Activated naive CD4-positive, alpha-beta T cell treated with anti-CD3 and anti-CD28 coated beads for 36 hours (primary cell): ENCODE measurements around the gene KCNF1. TPM values are rescaled to one million over a fixed set of nuclear protein-coding genes. Genes with fewer than 3 reads are reported as not detected.

ENCODE experiments used
- CTCF ChIA-PET: fragments of 350-600 bp; sonication (Branson Sonifier 250); formaldehyde crosslinking; loops from one replicate; lab custom pipeline; 2021; ENCODE audit warnings: antibody characterized with exemption; lab: Charles Lee
- DNase-seq: peaks from one replicate; pipeline ENCODE4 v3.0.0-alpha.2; 2020
- H3K27ac Mint-ChIP-seq: one replicate; pipeline ENCODE4 v1.8.0; 2021; ENCODE audit warnings: mild to moderate bottlenecking, mixed read lengths
- H3K27me3 Mint-ChIP-seq: one replicate; pipeline ENCODE4 v1.8.0; 2021; ENCODE audit warnings: low read depth, mixed read lengths
- H3K36me3 Mint-ChIP-seq: one replicate; pipeline ENCODE4 v1.8.0; 2021; ENCODE audit warnings: low read depth, mixed read lengths
- H3K4me1 Mint-ChIP-seq: one replicate; pipeline ENCODE4 v1.8.0; 2021; ENCODE audit warnings: low read depth, mixed read lengths
- H3K4me3 Mint-ChIP-seq: one replicate; pipeline ENCODE4 v1.8.0; 2021; ENCODE audit warnings: mild to moderate bottlenecking, moderate library complexity, mixed read lengths
- H3K9me3 Mint-ChIP-seq: one replicate; pipeline ENCODE4 v1.8.0; 2021; ENCODE audit warnings: mixed read lengths
- intact Hi-C: fragments of 100-400 bp; cut with micrococcal nuclease; formaldehyde crosslinking; loops from one replicate; pipeline ENCODE4 v1.15.1; 2023
- total RNA-seq, 2 experiments: library from RNA; stranded (reverse); gene quantifications; one replicate each; pipeline ENCODE4 v1.2.3, GENCODE V29; 2021

Gene KCNF1
- total RNA-seq, 2 experiments from 2014 or later = not detected

GRCh38 chr2:10917927-10918326 is 6.2 kb downstream of the KCNF1 start:
- no peaks in the 10 kb centered on the region for H3K9me3 Mint-ChIP-seq
- H3K4me1 Mint-ChIP-seq = peaks cover 4% of the 10 kb centered on the region
- H3K27me3 Mint-ChIP-seq = peaks cover 18% of the 10 kb centered on the region
- intact Hi-C loops = no loop called here
- H3K27ac Mint-ChIP-seq = no peak overlapping the region
- H3K4me3 Mint-ChIP-seq = no peak overlapping the region
- no peaks in the 10 kb centered on the region for H3K36me3 Mint-ChIP-seq
- CTCF ChIA-PET = no interaction called here
- no peak for DNase-seq

- Mint-ChIP-seq H3K9me3 (no peaks in the 10 kb centered on the region), H3K36me3 (no peaks in the 10 kb centered on the region), H3K27ac (no peak overlapping the region), H3K27me3 (peaks cover 12% of the 10 kb centered on the region), H3K4me3 (no peak overlapping the region), H3K4me1 (peaks cover 3% of the 10 kb centered on the region)
- DNase-seq = no peak
- CTCF ChIA-PET = no interaction called here
- intact Hi-C loops = no loop called here
Measured at GRCh38 chr2:10918661-10919409, 7.1 kb downstream of the KCNF1 start.

GRCh38 chr2:10919410-10919770 is 7.7 kb downstream of the KCNF1 start:
- no peak overlapping the region for H3K4me3 Mint-ChIP-seq
- peaks cover 8% of the 10 kb centered on the region for H3K27me3 Mint-ChIP-seq
- no peaks in the 10 kb centered on the region for H3K36me3 Mint-ChIP-seq
- H3K27ac Mint-ChIP-seq = no peak overlapping the region
- intact Hi-C loops = no loop called here
- DNase-seq = no peak
- H3K9me3 Mint-ChIP-seq = no peaks in the 10 kb centered on the region
- H3K4me1 Mint-ChIP-seq = peaks cover 3% of the 10 kb centered on the region
- CTCF ChIA-PET = no interaction called here

- intact Hi-C loops = no loop called here
- Mint-ChIP-seq H3K36me3 (no peaks in the 10 kb centered on the region), H3K27me3 (peaks cover 2% of the 10 kb centered on the region), H3K27ac (no peak overlapping the region), H3K4me1 (peaks cover 3% of the 10 kb centered on the region), H3K9me3 (no peaks in the 10 kb centered on the region), H3K4me3 (no peak overlapping the region)
- DNase-seq = no peak
- CTCF ChIA-PET = no interaction called here
Measured at GRCh38 chr2:10919771-10920621, 8.3 kb downstream of the KCNF1 start.

- no peak overlapping the region for H3K4me3 Mint-ChIP-seq
Measured at GRCh38 chr2:10920764-10921388, 9.1 kb downstream of the KCNF1 start.

GRCh38 chr2:10921525-10921924 is 9.8 kb downstream of the KCNF1 start:
- no peaks in the 10 kb centered on the region for H3K9me3 Mint-ChIP-seq
- H3K36me3 Mint-ChIP-seq = no peaks in the 10 kb centered on the region
- no peak overlapping the region for H3K27ac Mint-ChIP-seq
- CTCF ChIA-PET = interaction anchor here (1.3 kb wide), 1 partner anchor 89 kb away, joined by 3 read pairs; no protein-coding TSS in a partner anchor
- H3K4me1 Mint-ChIP-seq = peaks cover 3% of the 10 kb centered on the region
- intact Hi-C loops = no loop called here
- H3K4me3 Mint-ChIP-seq = no peak overlapping the region
- no peak for DNase-seq
- H3K27me3 Mint-ChIP-seq = no peaks in the 10 kb centered on the region

More at GRCh38 chr2:10920764-10921388, 9.1 kb downstream of the KCNF1 start:
- no peak for DNase-seq
- H3K4me1 Mint-ChIP-seq = peaks cover 3% of the 10 kb centered on the region
- intact Hi-C loops = no loop called here
- H3K9me3 Mint-ChIP-seq = no peaks in the 10 kb centered on the region
- no peak overlapping the region for H3K27ac Mint-ChIP-seq
- CTCF ChIA-PET = no interaction called here
- H3K27me3 Mint-ChIP-seq = no peaks in the 10 kb centered on the region
- H3K36me3 Mint-ChIP-seq = no peaks in the 10 kb centered on the region

GRCh38 chr2:10922307-10923007 is 10.7 kb downstream of the KCNF1 start:
- Mint-ChIP-seq H3K27ac (no peak overlapping the region), H3K27me3 (no peaks in the 10 kb centered on the region), H3K4me1 (peaks cover 3% of the 10 kb centered on the region), H3K36me3 (no peaks in the 10 kb centered on the region), H3K9me3 (no peaks in the 10 kb centered on the region), H3K4me3 (no peak overlapping the region)
- no peak for DNase-seq
- intact Hi-C loops = no loop called here
- CTCF ChIA-PET = interaction anchor here (1.3 kb wide), 1 partner anchor 90 kb away, joined by 3 read pairs; no protein-coding TSS in a partner anchor

- Mint-ChIP-seq H3K4me3 (no peak overlapping the region), H3K36me3 (no peaks in the 10 kb centered on the region), H3K27ac (no peak overlapping the region), H3K9me3 (no peaks in the 10 kb centered on the region), H3K27me3 (no peaks in the 10 kb centered on the region), H3K4me1 (peaks cover 3% of the 10 kb centered on the region)
- intact Hi-C loops = no loop called here
- CTCF ChIA-PET = interaction anchor here (1.3 kb wide), 1 partner anchor 91 kb away, joined by 3 read pairs; no protein-coding TSS in a partner anchor
- DNase-seq = no peak
Measured at GRCh38 chr2:10923008-10923375, 11.3 kb downstream of the KCNF1 start.

- Mint-ChIP-seq H3K9me3 (no peaks in the 10 kb centered on the region), H3K27ac (no peak overlapping the region), H3K36me3 (no peaks in the 10 kb centered on the region), H3K4me3 (no peak overlapping the region), H3K4me1 (peaks cover 3% of the 10 kb centered on the region), H3K27me3 (no peaks in the 10 kb centered on the region)
- CTCF ChIA-PET = no interaction called here
- intact Hi-C loops = no loop called here
- no peak for DNase-seq
Measured at GRCh38 chr2:10923965-10924364, 12.2 kb downstream of the KCNF1 start.

GRCh38 chr2:10924441-10924840 is 12.7 kb downstream of the KCNF1 start:
- no peak for DNase-seq
- Mint-ChIP-seq H3K4me1 (peaks cover 3% of the 10 kb centered on the region), H3K27ac (no peak overlapping the region), H3K4me3 (no peak overlapping the region), H3K9me3 (no peaks in the 10 kb centered on the region), H3K27me3 (no peaks in the 10 kb centered on the region), H3K36me3 (no peaks in the 10 kb centered on the region)
- intact Hi-C loops = no loop called here
- CTCF ChIA-PET = no interaction called here

- Mint-ChIP-seq H3K9me3 (no peaks in the 10 kb centered on the region), H3K27me3 (no peaks in the 10 kb centered on the region), H3K4me1 (peaks cover 3% of the 10 kb centered on the region), H3K4me3 (no peak overlapping the region), H3K36me3 (no peaks in the 10 kb centered on the region), H3K27ac (no peak overlapping the region)
- DNase-seq = no peak
- CTCF ChIA-PET = no interaction called here
- intact Hi-C loops = no loop called here
Measured at GRCh38 chr2:10924859-10925258, 13.1 kb downstream of the KCNF1 start.

GRCh38 chr2:10926191-10926820 is 14.6 kb downstream of the KCNF1 start:
- Mint-ChIP-seq H3K36me3 (no peaks in the 10 kb centered on the region), H3K27ac (no peak overlapping the region), H3K9me3 (no peaks in the 10 kb centered on the region), H3K4me1 (no peaks in the 10 kb centered on the region), H3K4me3 (no peak overlapping the region), H3K27me3 (no peaks in the 10 kb centered on the region)
- DNase-seq = no peak
- intact Hi-C loops = no loop called here
- CTCF ChIA-PET = no interaction called here
